Measurements from ENCODE around the gene CNMD.
A peak's percentile ranks its signal among the peaks of the same experiment; 100 is the strongest.
"Not testable (repeated sequence)": the region's sequence is repeated elsewhere in the genome, so short reads cannot be mapped to it uniquely, and the experiment has no call there.

Gene CNMD

GRCh38 chr13:52743988-52744387 is 4.4 kb upstream of the CNMD start:
- DNase-seq, result no peak

DNA sequence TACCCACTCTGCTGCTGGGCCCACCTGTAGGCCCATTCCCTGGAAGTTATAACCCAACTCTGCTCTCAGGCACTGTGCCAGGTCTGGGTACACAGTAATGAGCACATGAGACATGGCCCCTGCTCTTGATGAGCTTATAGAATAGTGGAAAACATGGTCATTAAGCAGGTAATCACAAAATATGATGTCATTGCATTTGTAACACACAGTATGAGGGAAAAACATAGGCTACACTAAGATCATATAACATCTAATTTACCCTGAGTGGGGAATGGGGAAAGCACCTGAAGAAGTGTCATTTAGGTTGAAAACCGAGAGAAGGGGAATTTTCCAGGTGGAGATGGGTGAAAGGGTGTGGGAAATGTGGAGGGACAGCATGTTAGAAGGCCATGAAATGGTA is 3.9 kb upstream of the CNMD start:
- DNase-seq, result no peak

DNA sequence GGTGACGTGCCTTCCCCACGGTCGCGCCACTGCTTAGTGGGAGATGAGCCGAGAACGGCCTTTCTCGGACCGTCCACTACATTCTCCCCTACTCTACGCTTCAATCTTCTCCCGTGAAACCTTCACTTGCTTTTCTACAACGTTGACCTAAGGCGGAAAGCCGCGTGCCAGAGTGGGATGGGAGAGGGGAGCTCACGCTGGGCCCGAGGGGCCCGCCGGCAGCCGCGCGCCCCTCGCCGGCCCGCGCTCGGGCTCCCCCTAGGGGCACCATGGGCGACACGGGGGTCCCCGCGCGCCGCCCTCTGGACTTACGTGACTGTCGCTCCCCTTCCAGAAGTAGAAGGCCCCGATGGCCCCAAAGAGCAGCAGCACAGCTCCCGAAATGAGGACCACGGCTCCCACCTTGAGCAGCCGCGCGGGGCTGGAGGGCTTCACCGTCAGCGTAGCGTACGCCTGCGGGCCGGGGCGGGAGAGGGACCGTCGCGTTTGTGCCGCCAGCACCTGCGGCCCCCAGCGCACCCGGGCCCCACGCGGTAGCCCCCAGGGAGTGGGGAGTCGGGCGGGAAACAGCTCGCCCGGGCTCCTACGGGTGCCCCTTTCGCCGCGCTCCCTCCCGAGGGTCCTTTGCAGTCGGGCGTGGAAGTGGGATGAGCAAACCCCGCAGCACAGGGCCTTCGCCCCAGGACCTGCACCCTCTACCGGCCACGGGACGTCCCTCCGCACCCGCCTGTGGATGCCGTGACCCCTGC is 727 bp downstream of the CNMD start:
- peak; percentile 1 for DNase-seq

- DNase-seq, result no peak
These were observed 1.7 kb downstream of the CNMD start for GRCh38 chr13:52737965-52738364.

GRCh38 chr13:52737451-52737850 is 2.2 kb downstream of the CNMD start:
- no peak for DNase-seq

DNA sequence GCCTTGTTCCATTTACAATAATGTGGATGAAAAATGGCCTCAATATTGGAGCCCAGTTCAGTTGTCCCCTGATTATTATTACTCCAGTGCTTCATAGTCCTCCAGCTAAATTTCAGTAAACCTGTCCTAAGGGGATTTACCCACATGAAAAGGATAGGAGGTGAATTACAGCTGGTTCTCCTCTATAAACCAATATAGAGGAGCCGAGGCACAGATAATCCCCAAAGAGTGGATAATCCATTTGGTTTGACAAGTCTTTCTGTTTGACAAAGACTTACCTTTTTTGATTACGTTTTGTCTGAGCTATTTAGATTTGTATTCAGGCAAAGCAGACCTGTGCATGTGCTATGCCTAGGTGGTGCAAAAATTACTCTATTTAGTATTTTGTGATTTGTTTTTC is 2.7 kb downstream of the CNMD start:
- no peak for DNase-seq

GRCh38 chr13:52734075-52734623 is 5.5 kb downstream of the CNMD start:
- DNase-seq, result no peak

DNA sequence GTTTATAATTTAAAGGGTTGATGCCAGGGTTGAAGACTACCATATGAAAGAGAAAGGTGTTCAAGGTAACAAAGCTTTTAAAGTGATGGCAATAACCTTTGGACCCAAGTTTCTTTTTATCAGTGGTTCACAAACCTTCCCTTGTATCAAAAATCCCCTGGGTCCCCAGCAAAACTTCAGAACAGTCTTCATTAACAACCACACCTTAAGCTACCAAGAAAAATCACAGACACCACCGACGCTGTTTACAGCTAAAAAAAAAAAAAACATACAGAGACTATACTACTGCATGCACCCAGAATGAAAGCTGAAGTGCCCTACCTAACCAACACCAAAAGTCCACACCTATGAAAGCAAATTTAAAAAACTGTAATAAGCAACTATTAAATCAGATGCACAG is 13.4 kb downstream of the CNMD start:
- no peak for DNase-seq

DNA sequence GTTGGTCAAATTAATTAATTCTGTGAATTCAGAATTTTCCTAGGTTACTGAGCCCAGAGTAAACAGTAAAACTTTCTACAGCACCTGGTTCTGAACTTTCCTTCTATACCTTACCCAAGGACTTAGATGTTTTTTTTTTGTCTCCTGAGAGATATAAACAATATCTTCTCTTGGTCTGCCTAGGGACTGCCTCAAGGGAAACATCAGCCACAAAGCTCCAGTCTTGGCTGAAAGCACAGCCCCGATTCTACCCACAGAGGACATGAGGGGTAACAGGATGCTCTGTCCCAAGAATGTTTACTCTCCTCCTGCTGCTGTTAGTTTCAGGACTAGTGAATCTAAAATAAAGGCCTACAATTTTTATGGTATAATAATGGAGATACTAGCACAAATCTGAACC is 14.3 kb downstream of the CNMD start:
- no peak for DNase-seq

GRCh38 chr13:52723181-52723580 is 16.4 kb downstream of the CNMD start:
- DNase-seq, result no peak

- not testable (repeated sequence) for DNase-seq
These were observed 18.3 kb downstream of the CNMD start for GRCh38 chr13:52721356-52721755.

DNA sequence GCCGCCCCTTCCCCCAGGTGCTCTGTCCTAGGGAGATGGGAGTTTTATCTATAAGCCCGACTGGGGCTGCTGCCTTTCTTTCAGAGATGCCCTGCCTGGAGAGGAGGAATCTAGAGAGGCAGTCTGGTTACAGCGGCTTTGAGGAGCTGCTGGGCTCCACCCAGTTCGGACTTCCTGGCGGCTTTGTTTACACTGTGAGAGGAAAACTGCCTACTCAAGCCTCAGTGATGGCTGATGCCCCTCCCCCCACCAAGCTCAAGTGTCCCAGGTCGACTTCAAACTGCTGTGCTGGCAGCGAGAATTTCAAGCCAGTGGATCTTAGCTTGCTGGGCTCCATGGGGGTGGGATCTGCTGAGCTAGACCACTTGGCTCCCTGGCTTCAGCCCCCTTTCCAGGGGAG is 18.7 kb downstream of the CNMD start:
- not testable (repeated sequence) for DNase-seq

GRCh38 chr13:52713894-52714293 is 25.7 kb downstream of the CNMD start:
- no peak for DNase-seq

GRCh38 chr13:52712385-52712784 is 27.2 kb downstream of the CNMD start:
- DNase-seq, result no peak

GRCh38 chr13:52711286-52711685 is 28.3 kb downstream of the CNMD start:
- no peak for DNase-seq

DNA sequence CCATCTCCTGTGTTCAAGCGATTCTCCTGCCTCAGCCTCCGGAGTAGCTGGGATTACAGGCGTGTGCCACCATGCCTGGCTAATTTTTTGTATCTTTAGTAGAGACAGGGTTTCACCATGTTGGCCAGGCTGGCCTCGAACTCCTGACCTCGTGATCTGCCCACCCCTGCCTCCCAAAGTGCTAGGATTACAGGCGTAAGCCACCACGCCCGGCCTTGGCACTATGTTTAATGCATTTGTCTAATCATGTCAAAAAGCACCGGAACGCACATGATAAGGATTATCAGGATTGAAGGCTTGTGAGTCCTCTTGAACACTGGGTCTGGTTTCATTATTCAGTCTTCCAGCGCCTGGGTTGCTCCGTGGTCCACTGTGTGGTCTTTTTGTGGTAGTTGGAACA is 31.4 kb downstream of the CNMD start:
- not testable (repeated sequence) for DNase-seq

DNA sequence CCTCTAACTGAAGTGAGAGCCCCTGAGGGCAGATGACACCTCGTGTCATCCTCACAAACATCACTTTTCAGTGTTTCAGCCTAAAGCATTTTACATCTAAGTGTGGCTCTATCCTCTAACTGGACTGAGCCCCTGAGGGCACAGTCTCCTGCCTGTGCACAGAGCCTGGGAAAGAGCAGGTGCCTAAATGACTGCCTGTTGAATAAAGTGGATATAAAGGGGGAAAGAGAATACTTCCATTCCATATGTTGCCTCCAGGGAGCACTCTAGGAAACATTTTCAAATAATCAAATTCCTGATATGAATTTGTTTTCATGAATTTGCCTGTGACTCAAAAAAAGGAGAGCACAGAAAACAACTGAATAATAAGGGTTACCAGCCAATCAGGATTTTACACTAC is 32.2 kb downstream of the CNMD start:
- DNase-seq, result no peak

- no peak for DNase-seq
These were observed 33.5 kb downstream of the CNMD start for GRCh38 chr13:52706081-52706480.

GRCh38 chr13:52703482-52703881 is 36.1 kb downstream of the CNMD start:
- no peak for DNase-seq

GRCh38 chr13:52701728-52702465 is 37.7 kb downstream of the CNMD start:
- DNase-seq, result no peak

DNA sequence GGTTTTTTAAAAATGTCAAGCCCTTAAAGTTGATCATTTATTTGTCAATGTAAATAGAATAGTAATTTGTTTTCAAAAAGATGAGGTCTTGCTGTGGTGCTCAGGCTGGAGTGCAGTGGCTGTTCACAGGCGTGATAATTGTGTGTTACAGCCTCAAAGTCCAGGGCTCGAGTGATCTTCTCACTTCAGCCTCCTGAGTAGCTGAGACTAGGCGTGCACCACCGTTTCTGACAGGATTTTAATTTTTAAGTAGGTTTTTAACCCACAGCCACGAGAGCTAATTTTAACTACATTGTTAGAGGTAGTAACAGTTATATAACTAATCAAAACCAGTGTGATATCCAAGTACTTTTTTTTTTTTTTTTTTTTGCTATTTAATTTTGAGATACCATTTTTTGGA is 43.1 kb downstream of the CNMD start:
- no peak for DNase-seq

- no peak for DNase-seq
These were observed 43.8 kb downstream of the CNMD start for GRCh38 chr13:52695856-52696255.

GRCh38 chr13:52686376-52686775 is 53.2 kb downstream of the CNMD start:
- DNase-seq, result no peak

GRCh38 chr13:52685806-52686205 is 53.8 kb downstream of the CNMD start:
- not testable (repeated sequence) for DNase-seq

Measured in CD4-positive, alpha-beta T cell treated with Interleukin-21 for 1 hour (primary cell).